ENCODE results near the gene PGBD2. TPM values are rescaled to one million over a fixed set of nuclear protein-coding genes. Genes with fewer than 3 reads are reported as not detected.

Gene PGBD2
- total and polyA plus RNA-seq, 2 of the 8 experiments (the other 6 are each of a cell fraction or from before 2014, with no cell fraction given), result 4.5 to 7.7 TPM

DNA sequence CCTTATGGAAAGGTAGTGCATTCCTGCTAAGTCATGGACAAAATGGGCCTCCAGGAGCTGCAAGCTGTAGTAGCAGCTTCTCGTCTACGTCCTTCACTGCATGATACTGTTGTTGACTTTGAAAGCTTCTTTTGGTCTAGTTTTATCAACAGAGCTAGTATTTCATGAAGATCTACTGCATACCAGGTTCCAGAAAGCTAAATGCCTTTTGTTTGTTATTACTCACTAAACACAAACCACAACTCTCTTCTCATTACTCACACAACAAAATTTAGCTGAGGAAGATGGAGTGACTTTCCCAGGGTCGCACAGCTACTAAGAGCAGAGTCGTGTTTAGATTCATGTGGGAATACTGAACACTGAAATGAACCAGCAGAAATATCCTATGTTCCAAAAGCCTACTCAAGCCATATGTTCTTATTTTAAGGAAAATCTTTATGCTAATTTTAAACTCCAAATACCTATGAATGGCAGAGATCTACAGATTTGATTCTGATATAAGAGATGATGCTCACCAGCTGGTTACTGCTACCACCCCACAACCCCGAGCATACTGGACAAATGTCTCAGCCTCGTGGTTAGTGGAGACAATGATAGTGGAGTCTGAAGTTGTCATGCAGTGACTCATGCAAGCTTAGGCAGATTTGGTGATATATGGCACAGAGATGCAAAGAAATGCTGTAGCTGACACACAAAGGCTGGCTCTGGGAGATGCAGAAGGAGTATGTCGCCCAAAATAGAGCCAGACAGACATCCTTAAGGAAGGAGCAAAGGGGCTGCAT, 20.6 kb downstream of the PGBD2 start:
- Histone ChIP-seq H2BK120ac (replicated peaks; ENCODE audit: low read depth, low read length) (no peak overlapping the region), H3K9ac (replicated peaks in 1 of 4; ENCODE audit: extremely low read depth in 1 of 4, low read depth in 3 of 4, low read length in 3 of 4) (no peak overlapping the region), H3K27ac (ENCODE audit: low read depth, low read length) (no peak overlapping the region), H3K4me1 (replicated peaks in 1 of 4; ENCODE audit: control insufficient read depth in 3 of 4, insufficient read depth in 4 of 4, low read length in 3 of 4) (no peaks in the 10 kb centered on the region), H2AFZ (ENCODE audit: low read length) (no peak overlapping the region), H4K91ac (replicated peaks; ENCODE audit: insufficient read length, low read length) (no peak overlapping the region), H2BK15ac (ENCODE audit: low read length) (no peak overlapping the region), H3K4me3 (ENCODE audit: extremely low read depth in 1 of 4, insufficient read depth in 2 of 4, low read depth in 3 of 4, low read length in 4 of 4) (no peak overlapping the region), H3K9me3 (ENCODE audit: insufficient read depth in 2 of 2, low read depth in 1 of 2, low read length in 1 of 2) (no peaks in the 10 kb centered on the region), H3K4ac (replicated peaks; ENCODE audit: insufficient read length, low read depth, low read length) (no peak overlapping the region), H3K4me2 (ENCODE audit: insufficient read depth in 1 of 2, low read depth in 2 of 2, low read length in 2 of 2) (no peak overlapping the region), H2BK12ac (ENCODE audit: low read depth, low read length) (no peak overlapping the region), H2BK20ac (ENCODE audit: low read length) (no peak overlapping the region), H4K5ac (ENCODE audit: insufficient read length, low read depth, low read length) (no peak overlapping the region), H3K79me1 (ENCODE audit: low read depth, low read length) (no peaks in the 10 kb centered on the region), H3K23me2 (ENCODE audit: low read depth, low read length) (no peaks in the 10 kb centered on the region), H3K23ac (ENCODE audit: insufficient read length) (no peak overlapping the region), H3K56ac (replicated peaks; ENCODE audit: insufficient read length, low read depth, low read length) (no peak overlapping the region), H3K79me2 (ENCODE audit: control insufficient read depth in 1 of 2, insufficient read depth in 2 of 2, low read length in 2 of 2) (no peaks in the 10 kb centered on the region), H4K8ac (ENCODE audit: extremely low read depth, insufficient read depth, low read length) (no peak overlapping the region), H2BK5ac (ENCODE audit: low read depth, low read length) (no peak overlapping the region), H2AK5ac (ENCODE audit: low read depth, low read length) (no peak overlapping the region), H3K18ac (ENCODE audit: extremely low read depth, low read length) (no peak overlapping the region), H3K27me3 (replicated peaks in 1 of 4; ENCODE audit: control insufficient read depth in 3 of 4, extremely low read depth in 1 of 4, insufficient read depth in 3 of 4, low read length in 3 of 4) (no peaks in the 10 kb centered on the region), H3K14ac (ENCODE audit: insufficient read length) (no peak overlapping the region), H3K36me3 (ENCODE audit: control insufficient read depth in 2 of 4, insufficient read depth in 4 of 4, low read length in 3 of 4) (no peaks in the 10 kb centered on the region), H4K20me1 (replicated peaks in 1 of 2; ENCODE audit: control insufficient read depth in 1 of 2, insufficient read depth in 2 of 2, low read length in 2 of 2) (no peaks in the 10 kb centered on the region)
- CTCF ChIA-PET (ENCODE audit: partially characterized antibody), result interaction anchor here (0.6 to 3.3 kb wide), 7 partner anchors 12 to 85 kb away, joined by 3 to 21 read pairs (median 4); no protein-coding TSS in a partner anchor
- WGBS, 2 experiments (ENCODE audit: extremely low coverage in 1 of 2, insufficient coverage in 1 of 2, insufficient read length in 1 of 2, insufficient replicate concordance in 2 of 2, low coverage in 1 of 2, low lambda C conversion rate in 2 of 2, missing lambda C conversion rate in 1 of 2), result 86% methylated on average over 7 of the region's 7 CpGs; no CpG with 5 or more reads in 1 of the 2 experiments
- no peak for TF ChIP-seq CREB1 (IDR thresholded peaks at IDR 0.05)
- TF ChIP-seq, protein P1, sequence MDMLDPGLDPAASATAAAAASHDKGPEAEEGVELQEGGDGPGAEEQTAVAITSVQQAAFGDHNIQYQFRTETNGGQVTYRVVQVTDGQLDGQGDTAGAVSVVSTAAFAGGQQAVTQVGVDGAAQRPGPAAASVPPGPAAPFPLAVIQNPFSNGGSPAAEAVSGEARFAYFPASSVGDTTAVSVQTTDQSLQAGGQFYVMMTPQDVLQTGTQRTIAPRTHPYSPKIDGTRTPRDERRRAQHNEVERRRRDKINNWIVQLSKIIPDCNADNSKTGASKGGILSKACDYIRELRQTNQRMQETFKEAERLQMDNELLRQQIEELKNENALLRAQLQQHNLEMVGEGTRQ (IDR thresholded peaks at IDR 0.05; ENCODE audit: low read length), result no peak
- no peak for DNase-seq (ENCODE audit: low read depth in 1 of 2, low spot score in 2 of 2)
- FAIRE-seq, result no peak
- POLR2A ChIA-PET (ENCODE audit: partially characterized antibody), result interaction anchor here (1.2 kb wide), 1 partner anchor 20 kb away, joined by 4 read pairs; the partner anchor contains the start of gene PGBD2
